Measurements from ENCODE around the gene RC3H1.

- TF ChIP-seq CTCF (IDR thresholded peaks at IDR 0.05) (no peak), CEBPB (IDR thresholded peaks at IDR 0.05) (no peak)
These were observed 58.7 kb downstream of the RC3H1 start for GRCh38 chr1:173963477-173963876.
